HepG2 (cell line): ENCODE measurements around the gene LSM5. TPM values are rescaled to one million over a fixed set of nuclear protein-coding genes. Genes with fewer than 3 reads are reported as not detected.

Experiments
- ASH2L ChIP-seq: fragments of 300-600, 200-600 bp; sonication (generic); IDR thresholded peaks from 2 replicates; pipeline ENCODE4 v1.7.0; 2017; ENCODE audit warnings: low read depth, mild to moderate bottlenecking, moderate library complexity, mixed read lengths, low read length; ENCODE audit not compliant: insufficient read length
- CHD2 ChIP-seq: IDR thresholded peaks from 2 replicates; pipeline ENCODE4 v1.6.1; 2011; ENCODE audit warnings: low read depth, low read length, improper control_type of control experiment
- FOXP1 ChIP-seq, 2 experiments: fragments of 450-650 bp in 1 of 2; IDR thresholded peaks; 2 replicates each; pipeline ENCODE4 v1.6.1; 2017 to 2018; ENCODE audit warnings: antibody characterized with exemption in 1 of 2
- ISX ChIP-seq: sonication (generic); formaldehyde crosslinking; conservative IDR thresholded peaks from 2 replicates; pipeline ENCODE4 v1.5.0; 2020; ENCODE audit warnings: missing genetic modification reagents
- LBX2 ChIP-seq: sonication (generic); formaldehyde crosslinking; IDR thresholded peaks from 2 replicates; pipeline ENCODE4 v1.5.0; 2020; ENCODE audit warnings: missing genetic modification reagents, mild to moderate bottlenecking, borderline replicate concordance
- MAFG ChIP-seq: sonication (generic); formaldehyde crosslinking; IDR thresholded peaks from 2 replicates; pipeline ENCODE4 v1.5.1; 2020; ENCODE audit warnings: mild to moderate bottlenecking, missing genetic modification reagents
- MAZ ChIP-seq, 2 experiments: sonication (generic) in 1 of 2; formaldehyde crosslinking in 1 of 2; IDR thresholded peaks; 2 replicates each; pipeline versions ENCODE4 v1.5.0 to v1.6.1; 2012 to 2020; ENCODE audit warnings: low read depth in 2 of 2, mild to moderate bottlenecking in 2 of 2, borderline replicate concordance in 1 of 2, improper control_type of control experiment in 1 of 2, low read length in 1 of 2, missing genetic modification reagents in 1 of 2, moderate library complexity in 1 of 2
- MNT ChIP-seq: fragments of 450-650 bp; IDR thresholded peaks from 2 replicates; pipeline ENCODE4 v1.6.1; 2016
- MYNN ChIP-seq: sonication (generic); formaldehyde crosslinking; IDR thresholded peaks from 2 replicates; pipeline ENCODE4 v1.4.0; 2020; ENCODE audit warnings: mild to moderate bottlenecking, low read depth, missing genetic modification reagents
- SATB2 ChIP-seq: sonication (generic); formaldehyde crosslinking; IDR thresholded peaks from 2 replicates; pipeline ENCODE4 v1.5.0; 2020; ENCODE audit warnings: missing genetic modification reagents
- WIZ ChIP-seq: sonication (generic); formaldehyde crosslinking; IDR thresholded peaks from 2 replicates; pipeline ENCODE4 v1.5.1; 2020; ENCODE audit warnings: mild to moderate bottlenecking, missing genetic modification reagents
- ZBTB20 ChIP-seq: sonication (generic); formaldehyde crosslinking; IDR thresholded peaks from 2 replicates; pipeline ENCODE4 v1.8.1; 2023; ENCODE audit warnings: missing genetic modification reagents, low read depth, mild to moderate bottlenecking, borderline replicate concordance
- ZC3H13 ChIP-seq: sonication (generic); formaldehyde crosslinking; IDR thresholded peaks from 2 replicates; pipeline ENCODE4 v1.8.1; 2023; ENCODE audit warnings: mild to moderate bottlenecking, missing genetic modification reagents, moderate library complexity
- ZFP36L2 ChIP-seq: sonication (generic); formaldehyde crosslinking; IDR thresholded peaks from 2 replicates; pipeline ENCODE4 v1.4.0; 2020; ENCODE audit warnings: missing genetic modification reagents
- ZIK1 ChIP-seq: sonication (generic); formaldehyde crosslinking; IDR thresholded peaks from 2 replicates; pipeline ENCODE4 v1.5.0; 2020; ENCODE audit warnings: mild to moderate bottlenecking, low read depth, missing genetic modification reagents, borderline replicate concordance
- ZNF496 ChIP-seq: sonication (generic); formaldehyde crosslinking; IDR thresholded peaks from 2 replicates; pipeline ENCODE4 v1.8.1; 2023; ENCODE audit warnings: mild to moderate bottlenecking, moderate library complexity, missing genetic modification reagents; ENCODE audit not compliant: insufficient replicate concordance
- ZNF530 ChIP-seq: sonication (generic); formaldehyde crosslinking; IDR thresholded peaks from 2 replicates; pipeline ENCODE4 v1.5.0; 2020; ENCODE audit warnings: low read depth, mild to moderate bottlenecking, missing genetic modification reagents
- ZNF569 ChIP-seq: sonication (generic); formaldehyde crosslinking; IDR thresholded peaks from 2 replicates; pipeline ENCODE4 v1.5.0; 2020; ENCODE audit warnings: mild to moderate bottlenecking, missing genetic modification reagents, moderate library complexity, borderline replicate concordance
- ZNF614 ChIP-seq: IDR thresholded peaks from 2 replicates; pipeline ENCODE4 v1.6.1; 2018; ENCODE audit warnings: missing biosample characterization, missing genetic modification reagents, inconsistent platforms, borderline replicate concordance
- ZNF737 ChIP-seq: sonication (generic); formaldehyde crosslinking; IDR thresholded peaks from 2 replicates; pipeline ENCODE4 v1.5.0; 2020; ENCODE audit warnings: missing genetic modification reagents, mild to moderate bottlenecking, borderline replicate concordance
- ZNF781 ChIP-seq: sonication (generic); formaldehyde crosslinking; IDR thresholded peaks from 2 replicates; pipeline ENCODE4 v1.5.1; 2020; ENCODE audit warnings: borderline replicate concordance, mild to moderate bottlenecking, missing genetic modification reagents; ENCODE audit errors: not compliant biosample characterization
- ZNF83 ChIP-seq: sonication (generic); formaldehyde crosslinking; IDR thresholded peaks from 2 replicates; pipeline ENCODE4 v1.4.0; 2020; ENCODE audit warnings: missing genetic modification reagents, mild to moderate bottlenecking, borderline replicate concordance
- polyA plus RNA-seq, 8 experiments: library from polyadenylated mRNA; depleted of rRNA in 3 of 8; stranded (reverse) in 7 of 8; unstranded in 1 of 8; fragments of >200 nt; fragmentation: Illumina TruSeq in 4 of 8; extraction: Trizol in 4 of 8; gene quantifications; 2 replicates each; pipeline versions ENCODE4 v1.2.1 to v1.2.3, GENCODE V29; 2011 to 2016; ENCODE audit warnings: low read depth in 4 of 8, missing spikeins in 1 of 8, mixed read lengths in 1 of 8; ENCODE audit not compliant: insufficient read depth in 1 of 8
- total RNA-seq, 5 experiments: library from RNA; depleted of rRNA; stranded (reverse); fragments of >200 nt; fragmentation: Illumina TruSeq; extraction: Trizol; gene quantifications; 2 replicates each; pipeline ENCODE4 v1.2.3, GENCODE V29; 2016; ENCODE audit warnings: low read depth in 1 of 5
- TF ChIP-seq, protein P1 (sequence below): IDR thresholded peaks from 2 replicates; pipeline ENCODE4 v1.6.1; 2016; ENCODE audit warnings: mild to moderate bottlenecking

LSM5 gene
- total and polyA plus RNA-seq, 2 of the 13 experiments (the other 11 are each of a cell fraction or from before 2014, with no cell fraction given) = 30.3 to 183 TPM

DNA sequence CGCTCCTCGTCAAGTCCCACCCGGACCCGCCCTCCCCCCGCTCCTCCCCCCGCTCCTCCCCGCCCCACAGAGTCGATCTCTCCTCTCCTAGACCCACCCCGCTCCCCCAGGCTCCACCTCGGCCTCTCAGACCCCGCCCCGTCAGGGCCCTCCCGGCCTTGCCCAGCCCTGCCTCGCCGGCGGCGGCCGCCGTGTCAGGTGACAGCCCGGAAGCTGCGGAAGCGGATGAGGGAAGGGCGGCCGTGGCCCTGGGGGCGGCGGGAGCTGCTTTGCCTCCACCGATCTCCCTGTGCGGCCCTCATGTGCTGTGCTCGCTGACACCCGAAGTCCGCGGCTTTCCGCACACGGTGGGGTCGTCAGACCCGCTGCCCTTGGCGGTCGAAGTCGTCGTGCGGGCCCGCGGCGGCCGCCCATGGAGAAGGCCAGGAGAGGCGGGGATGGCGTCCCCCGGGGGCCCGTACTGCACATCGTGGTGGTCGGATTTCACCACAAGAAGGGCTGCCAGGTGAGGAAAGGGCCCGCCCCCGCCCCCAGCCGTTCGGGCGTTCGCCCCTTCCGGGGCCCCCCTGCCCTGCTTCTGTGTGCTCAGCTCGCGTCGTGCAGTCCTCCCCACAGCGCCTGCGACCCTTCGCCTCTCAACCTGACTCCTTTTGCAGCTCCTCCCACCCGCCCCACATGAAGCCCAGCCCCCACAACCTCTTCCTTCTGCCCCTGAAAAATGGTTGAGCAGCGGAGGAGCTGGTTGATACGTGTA, 5.3 kb upstream of the LSM5 start, which contains the start of gene AVL9 (continued):
- TF ChIP-seq ZBTB20 (0 out of 2 replicates have a peak, but pooled peaks have one; percentile 17), SATB2 (peak; percentile 54; the same call in 1 of the 2 replicates), CHD2 (no peak), ZFP36L2 (CRISPR knock-in tag) (no peak), ZNF83 (CRISPR knock-in tag) (no peak), MAZ (IDR thresholded peaks at IDR 0.05; ENCODE audit: borderline replicate concordance, low read depth, low read length) (peak; percentile 85), MAZ (CRISPR knock-in tag; IDR thresholded peaks at IDR 0.05; ENCODE audit: low read depth) (peak; percentile 85), ZNF781 (peak; percentile 30), ZC3H13 (CRISPR knock-in tag) (no peak), MYNN (CRISPR knock-in tag) (no peak), MNT (no peak), MAFG (CRISPR knock-in tag) (0 out of 2 replicates have a peak, but pooled peaks have one; percentile 13), ZNF496 (CRISPR knock-in tag) (no peak), ZNF614 (CRISPR knock-in tag) (peak; percentile 74; the same call in 1 of the 2 replicates), ZNF569 (CRISPR knock-in tag) (no peak), ZIK1 (CRISPR knock-in tag) (0 out of 2 replicates have a peak, but pooled peaks have one; percentile 0), ASH2L (peak; percentile 84), ZNF737 (CRISPR knock-in tag) (no peak), FOXP1 (IDR thresholded peaks at IDR 0.05) (no peak), FOXP1 (CRISPR knock-in tag; IDR thresholded peaks at IDR 0.05) (no peak), LBX2 (CRISPR knock-in tag) (no peak), WIZ (0 out of 2 replicates have a peak, but pooled peaks have one; percentile 69), ZNF530 (CRISPR knock-in tag) (no peak), ISX (CRISPR knock-in tag) (no peak)
- TF ChIP-seq, protein P1, sequence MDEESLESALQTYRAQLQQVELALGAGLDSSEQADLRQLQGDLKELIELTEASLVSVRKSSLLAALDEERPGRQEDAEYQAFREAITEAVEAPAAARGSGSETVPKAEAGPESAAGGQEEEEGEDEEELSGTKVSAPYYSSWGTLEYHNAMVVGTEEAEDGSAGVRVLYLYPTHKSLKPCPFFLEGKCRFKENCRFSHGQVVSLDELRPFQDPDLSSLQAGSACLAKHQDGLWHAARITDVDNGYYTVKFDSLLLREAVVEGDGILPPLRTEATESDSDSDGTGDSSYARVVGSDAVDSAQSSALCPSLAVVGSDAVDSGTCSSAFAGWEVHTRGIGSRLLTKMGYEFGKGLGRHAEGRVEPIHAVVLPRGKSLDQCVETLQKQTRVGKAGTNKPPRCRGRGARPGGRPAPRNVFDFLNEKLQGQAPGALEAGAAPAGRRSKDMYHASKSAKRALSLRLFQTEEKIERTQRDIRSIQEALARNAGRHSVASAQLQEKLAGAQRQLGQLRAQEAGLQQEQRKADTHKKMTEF (CRISPR knock-in tag) = peak; percentile 97
